22Rv1 (cell line): ENCODE data around the gene PARD3.
A peak's percentile ranks its signal among the peaks of the same experiment; 100 is the strongest.
"Not testable (repeated sequence)": the region's sequence is repeated elsewhere in the genome, so short reads cannot be mapped to it uniquely, and the experiment has no call there.

Experiments
- H3K27ac ChIP-seq: fragments of 450-650 bp; 2 replicates; pipeline ENCODE4 v1.5.1; 2017
- ZFX ChIP-seq: fragments of 450-650 bp; IDR thresholded peaks from 2 replicates; pipeline ENCODE4 v1.6.1; 2017; ENCODE audit warnings: antibody characterized with exemption, borderline replicate concordance
- TF ChIP-seq, protein P1 (sequence below): fragments of 450-650 bp; IDR thresholded peaks from 2 replicates; pipeline ENCODE4 v1.5.1; 2017; ENCODE audit warnings: mild to moderate bottlenecking

Gene PARD3

DNA sequence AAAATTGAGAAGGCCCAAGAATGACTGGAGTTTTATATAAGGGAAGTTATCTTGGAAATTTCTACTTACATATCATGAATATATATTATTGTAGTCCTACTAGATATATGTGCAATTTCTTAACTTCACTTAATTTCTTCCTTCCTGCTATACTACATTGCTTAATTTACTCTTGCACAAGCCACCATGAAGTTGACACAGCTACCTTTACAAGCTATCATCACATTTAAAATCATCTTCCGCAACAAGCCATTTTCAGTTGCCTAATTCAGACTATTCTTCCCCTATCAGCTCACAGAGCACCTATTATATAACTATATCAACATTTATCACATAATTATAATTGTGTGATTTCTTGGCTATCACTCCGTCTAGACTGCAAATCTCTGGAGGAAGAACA lies 418.4 kb downstream of the PARD3 start:
- H3K27ac ChIP-seq = no peak overlapping the region
- no peak for TF ChIP-seq ZFX
- TF ChIP-seq, protein P1, sequence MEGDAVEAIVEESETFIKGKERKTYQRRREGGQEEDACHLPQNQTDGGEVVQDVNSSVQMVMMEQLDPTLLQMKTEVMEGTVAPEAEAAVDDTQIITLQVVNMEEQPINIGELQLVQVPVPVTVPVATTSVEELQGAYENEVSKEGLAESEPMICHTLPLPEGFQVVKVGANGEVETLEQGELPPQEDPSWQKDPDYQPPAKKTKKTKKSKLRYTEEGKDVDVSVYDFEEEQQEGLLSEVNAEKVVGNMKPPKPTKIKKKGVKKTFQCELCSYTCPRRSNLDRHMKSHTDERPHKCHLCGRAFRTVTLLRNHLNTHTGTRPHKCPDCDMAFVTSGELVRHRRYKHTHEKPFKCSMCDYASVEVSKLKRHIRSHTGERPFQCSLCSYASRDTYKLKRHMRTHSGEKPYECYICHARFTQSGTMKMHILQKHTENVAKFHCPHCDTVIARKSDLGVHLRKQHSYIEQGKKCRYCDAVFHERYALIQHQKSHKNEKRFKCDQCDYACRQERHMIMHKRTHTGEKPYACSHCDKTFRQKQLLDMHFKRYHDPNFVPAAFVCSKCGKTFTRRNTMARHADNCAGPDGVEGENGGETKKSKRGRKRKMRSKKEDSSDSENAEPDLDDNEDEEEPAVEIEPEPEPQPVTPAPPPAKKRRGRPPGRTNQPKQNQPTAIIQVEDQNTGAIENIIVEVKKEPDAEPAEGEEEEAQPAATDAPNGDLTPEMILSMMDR = no peak

- no peak for TF ChIP-seq ZFX
- TF ChIP-seq, protein P1 = no peak
- H3K27ac ChIP-seq = no peak overlapping the region
Measured at GRCh38 chr10:34392641-34393170, 422.4 kb downstream of the PARD3 start.

GRCh38 chr10:34391168-34391567 lies 423.9 kb downstream of the PARD3 start:
- not testable (repeated sequence) for H3K27ac ChIP-seq
- TF ChIP-seq, protein P1 = peak; percentile 24; the same call in 1 of the 2 replicates

DNA sequence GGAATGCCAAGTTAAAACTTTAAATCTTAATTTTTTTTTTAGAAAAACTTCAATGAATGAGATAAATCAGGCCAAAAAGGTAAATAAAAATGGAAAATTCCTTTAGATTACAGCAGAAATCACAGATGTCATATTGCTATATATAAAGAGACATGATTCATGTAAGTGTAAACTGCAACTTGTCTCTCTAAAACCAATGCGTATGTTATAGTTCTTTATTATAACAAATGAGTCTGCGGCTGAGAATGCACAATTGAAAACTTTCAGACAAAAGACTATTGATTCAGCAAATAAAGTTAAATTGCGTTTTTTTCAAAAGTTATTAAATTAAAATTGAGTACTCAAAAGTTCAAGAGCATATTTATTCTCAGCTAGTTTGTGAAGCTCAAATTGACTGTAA lies 425.3 kb downstream of the PARD3 start:
- TF ChIP-seq, protein P1 = no peak
- no peak for TF ChIP-seq ZFX

DNA sequence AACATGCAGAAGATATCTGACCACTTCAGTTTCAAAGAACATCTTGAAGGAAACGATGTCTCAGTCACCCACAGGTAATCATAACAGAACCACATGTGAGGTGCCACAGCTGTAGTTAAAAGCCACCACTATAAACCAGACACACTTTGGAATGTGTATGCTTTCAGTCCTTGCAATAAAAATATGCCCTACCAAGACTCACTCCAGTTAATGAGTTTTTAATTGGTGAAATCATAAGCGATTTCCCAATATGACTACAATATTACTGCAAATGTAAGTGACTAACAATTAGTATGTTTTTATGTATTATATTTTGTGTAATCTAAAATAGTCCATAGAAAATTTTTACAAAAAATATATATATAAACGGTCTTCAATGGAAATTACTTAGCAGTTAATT lies 428.2 kb downstream of the PARD3 start:
- TF ChIP-seq, protein P1 = no peak
- TF ChIP-seq ZFX = no peak
- no peak overlapping the region for H3K27ac ChIP-seq

More for the DNA sequence above, 425.3 kb downstream of the PARD3 start:
- no peak overlapping the region for H3K27ac ChIP-seq

DNA sequence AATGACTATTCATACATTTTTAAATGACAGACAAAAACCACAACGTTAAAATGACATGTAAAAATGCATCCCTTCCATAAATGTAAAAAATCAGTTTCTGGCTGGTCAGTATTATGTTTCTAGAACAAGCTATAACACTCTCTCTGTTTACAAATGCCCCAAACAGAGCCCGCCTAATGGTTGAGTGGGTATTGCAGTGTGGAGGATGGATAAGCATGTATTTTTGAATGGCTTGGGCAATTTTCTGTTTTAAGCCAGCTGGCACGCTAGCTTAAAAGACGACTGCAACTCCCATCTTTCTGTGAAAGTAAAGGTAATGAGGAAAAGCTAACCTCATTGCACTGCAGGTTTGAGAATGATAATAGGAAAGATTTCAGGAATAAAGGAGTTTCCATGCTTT lies 430.7 kb downstream of the PARD3 start:
- H3K27ac ChIP-seq = no peak overlapping the region
- TF ChIP-seq, protein P1 = no peak
- TF ChIP-seq ZFX = no peak

GRCh38 chr10:34382626-34383025 lies 432.5 kb downstream of the PARD3 start:
- TF ChIP-seq, protein P1 = no peak
- TF ChIP-seq ZFX = no peak
- H3K27ac ChIP-seq = no peak overlapping the region
